ENCODE results near the gene OR1B1. TPM values are rescaled to one million over a fixed set of nuclear protein-coding genes. Genes with fewer than 3 reads are reported as not detected.

The OR1B1 gene
- total RNA-seq, 2 donors from 2014 or later: not detected

- Mint-ChIP-seq H3K4me3 (no peak overlapping the region), H3K27me3 (ENCODE audit: insufficient read depth) (no peaks in the 10 kb centered on the region), H3K36me3 (ENCODE audit: low read depth) (no peaks in the 10 kb centered on the region), H3K9me3 (peaks cover 79% of the 10 kb centered on the region), H3K27ac (no peak overlapping the region), H3K4me1 (no peaks in the 10 kb centered on the region)
- TF ChIP-seq CTCF (conservative IDR thresholded peaks at IDR 0.05): no peak
- H3K9me3 ChIP-seq (ENCODE audit: control insufficient read depth, low read length): peaks cover 62% of the 10 kb centered on the region
- H3K27me3 ChIP-seq (ENCODE audit: control insufficient read depth, insufficient read depth, low read length, poor library complexity, severe bottlenecking): no peaks in the 10 kb centered on the region
- 53% methylated on average over 2 of the region's 2 CpGs; no CpG with 5 or more reads in 1 of the 2 experiments for WGBS, 2 experiments (ENCODE audit: insufficient coverage in 1 of 2, insufficient read length in 1 of 2)
- H3K9ac ChIP-seq (ENCODE audit: extremely low read depth, low read length, poor library complexity, severe bottlenecking): no peak overlapping the region
- no peak overlapping the region for H3K4me3 ChIP-seq (ENCODE audit: low read length)
- peak; percentile 67 for DNase-seq
- no peaks in the 10 kb centered on the region for H3K4me1 ChIP-seq (ENCODE audit: control insufficient read depth, insufficient read depth, low read length)
- H3K36me3 ChIP-seq (ENCODE audit: control insufficient read depth, insufficient read depth, low read length): no peaks in the 10 kb centered on the region
- no peak overlapping the region for H3K27ac ChIP-seq (ENCODE audit: low read depth, low read length)
These were observed 15.2 kb downstream of the OR1B1 start for GRCh38 chr9:122642226-122642625.

- WGBS, 2 experiments (ENCODE audit: insufficient coverage in 1 of 2, insufficient read length in 1 of 2): 58 to 75% methylated on average over 5 to 7 of the region's 7 CpGs
- no peak overlapping the region for H3K4me3 Mint-ChIP-seq
- no peak for DNase-seq
- peaks cover 81% of the 10 kb centered on the region for H3K9me3 Mint-ChIP-seq
- no peak overlapping the region for H3K9ac ChIP-seq (ENCODE audit: extremely low read depth, low read length, poor library complexity, severe bottlenecking)
- H3K9me3 ChIP-seq (ENCODE audit: control insufficient read depth, low read length): peaks cover 39% of the 10 kb centered on the region
- H3K4me3 ChIP-seq (ENCODE audit: low read length): no peak overlapping the region
- H3K27ac ChIP-seq (ENCODE audit: low read depth, low read length): no peak overlapping the region
- no peaks in the 10 kb centered on the region for H3K4me1 ChIP-seq (ENCODE audit: control insufficient read depth, insufficient read depth, low read length)
- TF ChIP-seq CTCF (conservative IDR thresholded peaks at IDR 0.05): no peak
- no peaks in the 10 kb centered on the region for H3K4me1 Mint-ChIP-seq
- no peaks in the 10 kb centered on the region for H3K36me3 Mint-ChIP-seq (ENCODE audit: low read depth)
- no peak overlapping the region for H3K27ac Mint-ChIP-seq
- no peaks in the 10 kb centered on the region for H3K27me3 Mint-ChIP-seq (ENCODE audit: insufficient read depth)
- no peaks in the 10 kb centered on the region for H3K27me3 ChIP-seq (ENCODE audit: control insufficient read depth, insufficient read depth, low read length, poor library complexity, severe bottlenecking)
- H3K36me3 ChIP-seq (ENCODE audit: control insufficient read depth, insufficient read depth, low read length): no peaks in the 10 kb centered on the region
These were observed 37.4 kb downstream of the OR1B1 start for GRCh38 chr9:122619996-122620395.

- no peak for DNase-seq
- Mint-ChIP-seq H3K36me3 (ENCODE audit: low read depth) (no peaks in the 10 kb centered on the region), H3K27me3 (ENCODE audit: insufficient read depth) (no peaks in the 10 kb centered on the region), H3K27ac (no peak within 1 kb of the TSS), H3K4me3 (no peak within 1 kb of the TSS), H3K9me3 (peaks cover 65% of the 10 kb centered on the region), H3K4me1 (no peaks in the 10 kb centered on the region)
- Histone ChIP-seq H3K4me1 (ENCODE audit: control insufficient read depth, insufficient read depth, low read length) (no peaks in the 10 kb centered on the region), H3K27me3 (ENCODE audit: control insufficient read depth, insufficient read depth, low read length, poor library complexity, severe bottlenecking) (no peaks in the 10 kb centered on the region), H3K36me3 (ENCODE audit: control insufficient read depth, insufficient read depth, low read length) (no peaks in the 10 kb centered on the region), H3K9ac (ENCODE audit: extremely low read depth, low read length, poor library complexity, severe bottlenecking) (no peak within 1 kb of the TSS), H3K4me3 (ENCODE audit: low read length) (no peak within 1 kb of the TSS), H3K27ac (ENCODE audit: low read depth, low read length) (no peak within 1 kb of the TSS), H3K9me3 (ENCODE audit: control insufficient read depth, low read length) (peaks cover 65% of the 10 kb centered on the region)
- TF ChIP-seq CTCF (conservative IDR thresholded peaks at IDR 0.05): no peak
- WGBS, 2 experiments (ENCODE audit: insufficient coverage in 1 of 2, insufficient read length in 1 of 2): 80% methylated on average over 1 of the region's 1 CpG; no CpG with 5 or more reads in 1 of the 2 experiments
These were observed 43.1 kb downstream of the OR1B1 start, which contains the start of gene OR1Q1 for GRCh38 chr9:122614362-122614761. Gene OR1Q1, plus strand, starts transcription at chr9:122614738. Its CDS starts 0 bp downstream, at chr9:122614738.

Data from endodermal cell (in vitro differentiated cells).